Esophagus muscularis mucosa (tissue), 4 donors: Measurements from ENCODE around the gene RIPOR2. TPM values are rescaled to one million over a fixed set of nuclear protein-coding genes. Genes with fewer than 3 reads are reported as not detected.

ENCODE experiments used
- DNase-seq: peaks from one replicate; pipeline ENCODE4 v3.0.0-alpha.2; 2017; ENCODE audit errors: extremely low spot score
- H3K27ac ChIP-seq, 4 donors: fragments of 200-600 bp; sonication (generic); replicated peaks in 1 of 4; 1 replicate in 3 of 4; 2 replicates in 1 of 4; pipeline ENCODE4 v1.5.1; 2016 to 2019; ENCODE audit warnings: mild to moderate bottlenecking in 1 of 4
- H3K27me3 ChIP-seq, 4 donors: fragments of 200-600 bp; sonication (generic); one replicate each; pipeline versions ENCODE4 v1.5.1 to v1.6.0; 2016 to 2019
- H3K36me3 ChIP-seq, 4 donors: fragments of 200-600 bp; sonication (generic); one replicate each; pipeline ENCODE4 v1.5.1; 2016 to 2019
- H3K4me1 ChIP-seq, 4 donors: fragments of 200-600 bp; sonication (generic); one replicate each; pipeline ENCODE4 v1.5.1; 2016 to 2019
- H3K4me3 ChIP-seq, 4 donors: fragments of 200-600 bp; sonication (generic); 1 replicate in 2 of 4; 2 replicates in 2 of 4; pipeline ENCODE4 v1.5.1; 2016 to 2019; ENCODE audit warnings: mild to moderate bottlenecking in 4 of 4, moderate library complexity in 1 of 4
- H3K9me3 ChIP-seq, 4 donors: fragments of 200-600 bp; sonication (generic); 1 replicate in 3 of 4; 2 replicates in 1 of 4; pipeline ENCODE4 v1.5.1; 2016 to 2019
- CTCF ChIP-seq, 3 experiments: fragments of 200-600 bp in 2 of 3; fragments of 450-650 bp in 1 of 3; sonication (generic) in 2 of 3; IDR thresholded peaks; one replicate each; pipeline ENCODE4 v1.5.1; 2017 to 2019; ENCODE audit warnings: antibody characterized with exemption in 3 of 3, mild to moderate bottlenecking in 2 of 3, moderate library complexity in 1 of 3
- EP300 ChIP-seq: sonication (generic); formaldehyde crosslinking; IDR thresholded peaks from one replicate; pipeline ENCODE4 v1.6.1; 2017; ENCODE audit warnings: antibody characterized with exemption
- POLR2A ChIP-seq: fragments of 450-650 bp; IDR thresholded peaks from one replicate; pipeline ENCODE4 v1.6.1; 2017; ENCODE audit warnings: antibody characterized with exemption, moderate library complexity, mild to moderate bottlenecking, low read depth
- POLR2AphosphoS5 ChIP-seq, 2 donors: sonication (generic); formaldehyde crosslinking; IDR thresholded peaks; one replicate each; pipeline ENCODE4 v1.6.1; 2017; ENCODE audit warnings: antibody characterized with exemption in 2 of 2
- WGBS: methylation state at CpG from one replicate; pipeline ENCODE4 v1.1.5; 2018; 5-methylcytosine and 5-hydroxymethylcytosine counted together
- intact Hi-C: fragments of 100-400 bp; cut with DNase I; formaldehyde crosslinking; loops from one replicate; pipeline ENCODE4 v1.15.1; 2023
- total RNA-seq, 4 donors: library from RNA; depleted of rRNA; stranded (reverse); fragments of >200 nt; gene quantifications; one replicate each; pipeline versions ENCODE4 v1.1.0 to v1.2.1, GENCODE V29; 2016

RIPOR2 gene
- total RNA-seq, 4 donors from 2014 or later = 2.6 to 14.4 (median 5.1) TPM

GRCh38 chr6:24872779-24873178 lies 63.0 kb downstream of the RIPOR2 start:
- Histone ChIP-seq H3K9me3 (peaks cover 0 to 9% (median 7%) of the 10 kb centered on the region in 4 donors), H3K27me3 (no peaks in the 10 kb centered on the region), H3K4me1 (no peaks in the 10 kb centered on the region), H3K36me3 (peaks cover 0 to 25% (median 0%) of the 10 kb centered on the region in 4 donors), H3K4me3 (no peak overlapping the region), H3K27ac (no peak overlapping the region)
- WGBS = 79% methylated on average over 4 of the region's 4 CpGs
- DNase-seq = no peak
- intact Hi-C loops = no loop called here
- TF ChIP-seq POLR2A = no peak
- no peak for TF ChIP-seq POLR2AphosphoS5 (IDR thresholded peaks at IDR 0.05)
- no peak for TF ChIP-seq EP300
- TF ChIP-seq CTCF (IDR thresholded peaks at IDR 0.05) = no peak

- no peak overlapping the region for H3K4me3 ChIP-seq
- 96% methylated on average over 4 of the region's 4 CpGs for WGBS
- no peak for DNase-seq
- H3K4me1 ChIP-seq = no peaks in the 10 kb centered on the region
- no peak overlapping the region for H3K27ac ChIP-seq
- TF ChIP-seq CTCF (IDR thresholded peaks at IDR 0.05) (no peak), EP300 (no peak), POLR2AphosphoS5 (IDR thresholded peaks at IDR 0.05) (no peak), POLR2A (no peak)
- intact Hi-C loops = no loop called here
- H3K36me3 ChIP-seq = peaks cover 0 to 29% (median 0%) of the 10 kb centered on the region in 4 donors
- no peaks in the 10 kb centered on the region for H3K27me3 ChIP-seq
- H3K9me3 ChIP-seq = no peaks in the 10 kb centered on the region
These were observed 67.0 kb downstream of the RIPOR2 start for GRCh38 chr6:24868765-24869164.

- 90% methylated on average over 3 of the region's 3 CpGs for WGBS
- Histone ChIP-seq H3K36me3 (peaks cover 0 to 19% (median 0%) of the 10 kb centered on the region in 4 donors), H3K27me3 (no peaks in the 10 kb centered on the region), H3K27ac (no peak overlapping the region), H3K4me3 (no peak overlapping the region), H3K4me1 (no peaks in the 10 kb centered on the region), H3K9me3 (no peaks in the 10 kb centered on the region)
- intact Hi-C loops = no loop called here
- TF ChIP-seq CTCF (IDR thresholded peaks at IDR 0.05) (no peak), POLR2A (no peak), EP300 (no peak), POLR2AphosphoS5 (IDR thresholded peaks at IDR 0.05) (no peak)
- DNase-seq = no peak
These were observed 68.6 kb downstream of the RIPOR2 start for GRCh38 chr6:24867104-24867703.

GRCh38 chr6:24865161-24865560 lies 70.6 kb downstream of the RIPOR2 start:
- Histone ChIP-seq H3K9me3 (no peaks in the 10 kb centered on the region), H3K36me3 (peaks cover 0 to 36% (median 0%) of the 10 kb centered on the region in 4 donors), H3K4me1 (no peaks in the 10 kb centered on the region), H3K4me3 (no peak overlapping the region), H3K27ac (no peak overlapping the region), H3K27me3 (no peaks in the 10 kb centered on the region)
- DNase-seq = no peak
- TF ChIP-seq POLR2AphosphoS5 (IDR thresholded peaks at IDR 0.05) = no peak
- TF ChIP-seq CTCF (IDR thresholded peaks at IDR 0.05) = no peak
- no peak for TF ChIP-seq EP300
- TF ChIP-seq POLR2A = no peak
- intact Hi-C loops = no loop called here
- WGBS = 72% methylated on average over 6 of the region's 6 CpGs

- no peak for DNase-seq
- intact Hi-C loops = no loop called here
- peaks cover 0 to 37% (median 0%) of the 10 kb centered on the region in 4 donors for H3K36me3 ChIP-seq
These were observed 71.4 kb downstream of the RIPOR2 start for GRCh38 chr6:24864343-24864742.

More at GRCh38 chr6:24864343-24864742, 71.4 kb downstream of the RIPOR2 start:
- Histone ChIP-seq H3K4me3 (no peak overlapping the region), H3K9me3 (no peaks in the 10 kb centered on the region), H3K27ac (no peak overlapping the region), H3K27me3 (no peaks in the 10 kb centered on the region), H3K4me1 (no peaks in the 10 kb centered on the region)
- TF ChIP-seq CTCF (IDR thresholded peaks at IDR 0.05) (no peak), EP300 (no peak), POLR2A (no peak), POLR2AphosphoS5 (IDR thresholded peaks at IDR 0.05) (no peak)
- 74% methylated on average over 1 of the region's 1 CpG for WGBS
